ENCODE data around the gene PAF1.
A peak's percentile ranks its signal among the peaks of the same experiment; 100 is the strongest.
"Not testable (repeated sequence)": the region's sequence is repeated elsewhere in the genome, so short reads cannot be mapped to it uniquely, and the experiment has no call there.

Gene PAF1

GRCh38 chr19:39347332-39348164, 43.4 kb downstream of the PAF1 start:
- TF ChIP-seq CTCF (conservative IDR thresholded peaks at IDR 0.05; ENCODE audit: low read depth, low read length): no peak
- no peak overlapping the region for H3K4me3 ChIP-seq (ENCODE audit: low read depth, low read length)
- DNase-seq (ENCODE audit: low read depth): peak; percentile 32

- H3K4me3 ChIP-seq (ENCODE audit: low read depth, low read length): no peak overlapping the region
- TF ChIP-seq CTCF (conservative IDR thresholded peaks at IDR 0.05; ENCODE audit: low read depth, low read length): peak; percentile 43
- no peak for DNase-seq (ENCODE audit: low read depth)
Measured at GRCh38 chr19:39345956-39346355, 45.0 kb downstream of the PAF1 start.

- no peak for TF ChIP-seq CTCF (conservative IDR thresholded peaks at IDR 0.05; ENCODE audit: low read depth, low read length)
- DNase-seq (ENCODE audit: low read depth): peak; percentile 32
- H3K4me3 ChIP-seq (ENCODE audit: low read depth, low read length): peak overlapping the region; percentile 79
Measured at GRCh38 chr19:39342647-39343305, 48.1 kb downstream of the PAF1 start.

- TF ChIP-seq CTCF (conservative IDR thresholded peaks at IDR 0.05; ENCODE audit: low read depth, low read length): peak; percentile 62
- peak; percentile 99 for DNase-seq (ENCODE audit: low read depth)
- peak within 1 kb of the TSS; percentile 79 for H3K4me3 ChIP-seq (ENCODE audit: low read depth, low read length)
Measured at GRCh38 chr19:39341719-39342604, 48.9 kb downstream of the PAF1 start, which contains the start of gene SAMD4B. Gene SAMD4B (plus strand): TSS chr19:39342421. CDS start chr19:39356894, 14,473 bp downstream.

GRCh38 chr19:39341129-39341718, 49.7 kb downstream of the PAF1 start:
- DNase-seq (ENCODE audit: low read depth): no peak
- TF ChIP-seq CTCF (conservative IDR thresholded peaks at IDR 0.05; ENCODE audit: low read depth, low read length): peak; percentile 38
- peak overlapping the region; percentile 65 for H3K4me3 ChIP-seq (ENCODE audit: low read depth, low read length)

GRCh38 chr19:39340156-39340555, 50.8 kb downstream of the PAF1 start:
- not testable (repeated sequence) for H3K4me3 ChIP-seq (ENCODE audit: low read depth, low read length)

More at GRCh38 chr19:39340156-39340555, 50.8 kb downstream of the PAF1 start:
- not testable (repeated sequence) for DNase-seq (ENCODE audit: low read depth)
